Activated T-helper 2 cell treated with anti-CD3 and anti-CD28 coated beads, Interferon-gamma antibody, Interleukin-2, Interleukin-4, amounts not matched to agents 10 μg/mL and 5 μg/mL and 100 μg/mL, durations not matched to agents 14 hours and 24 hours and 36 hours (primary cell): ENCODE data around the gene CKS2. TPM values are rescaled to one million over a fixed set of nuclear protein-coding genes. Genes with fewer than 3 reads are reported as not detected.
A peak's percentile ranks its signal among the peaks of the same experiment; 100 is the strongest.
"Not testable (repeated sequence)": the region's sequence is repeated elsewhere in the genome, so short reads cannot be mapped to it uniquely, and the experiment has no call there.

Experiments used
- DNase-seq: peaks from one replicate; pipeline ENCODE4 v3.0.0; 2021; ENCODE audit warnings: low spot score
- H3K27ac Mint-ChIP-seq: one replicate; pipeline ENCODE4 v1.8.0; 2021; ENCODE audit warnings: mixed read lengths
- H3K27me3 Mint-ChIP-seq: one replicate; pipeline ENCODE4 v1.8.0; 2021; ENCODE audit warnings: low read depth, mixed read lengths
- H3K36me3 Mint-ChIP-seq: one replicate; pipeline ENCODE4 v1.8.0; 2021; ENCODE audit warnings: low read depth, mixed read lengths
- H3K4me1 Mint-ChIP-seq: one replicate; pipeline ENCODE4 v1.8.0; 2021; ENCODE audit warnings: low read depth, mixed read lengths
- H3K4me3 Mint-ChIP-seq: one replicate; pipeline ENCODE4 v1.8.0; 2021; ENCODE audit warnings: low read depth, mild to moderate bottlenecking, moderate library complexity, mixed read lengths
- H3K9me3 Mint-ChIP-seq: one replicate; pipeline ENCODE4 v1.8.0; 2021; ENCODE audit warnings: mixed read lengths
- intact Hi-C: fragments of 100-400 bp; cut with micrococcal nuclease; formaldehyde crosslinking; loops from one replicate; pipeline ENCODE4 v1.15.1; 2023
- total RNA-seq: library from RNA; stranded (reverse); gene quantifications from 2 replicates; pipeline ENCODE4 v1.2.3, GENCODE V29; 2022

Gene CKS2
- 172 and 177 TPM in 2 replicates for total RNA-seq

DNA sequence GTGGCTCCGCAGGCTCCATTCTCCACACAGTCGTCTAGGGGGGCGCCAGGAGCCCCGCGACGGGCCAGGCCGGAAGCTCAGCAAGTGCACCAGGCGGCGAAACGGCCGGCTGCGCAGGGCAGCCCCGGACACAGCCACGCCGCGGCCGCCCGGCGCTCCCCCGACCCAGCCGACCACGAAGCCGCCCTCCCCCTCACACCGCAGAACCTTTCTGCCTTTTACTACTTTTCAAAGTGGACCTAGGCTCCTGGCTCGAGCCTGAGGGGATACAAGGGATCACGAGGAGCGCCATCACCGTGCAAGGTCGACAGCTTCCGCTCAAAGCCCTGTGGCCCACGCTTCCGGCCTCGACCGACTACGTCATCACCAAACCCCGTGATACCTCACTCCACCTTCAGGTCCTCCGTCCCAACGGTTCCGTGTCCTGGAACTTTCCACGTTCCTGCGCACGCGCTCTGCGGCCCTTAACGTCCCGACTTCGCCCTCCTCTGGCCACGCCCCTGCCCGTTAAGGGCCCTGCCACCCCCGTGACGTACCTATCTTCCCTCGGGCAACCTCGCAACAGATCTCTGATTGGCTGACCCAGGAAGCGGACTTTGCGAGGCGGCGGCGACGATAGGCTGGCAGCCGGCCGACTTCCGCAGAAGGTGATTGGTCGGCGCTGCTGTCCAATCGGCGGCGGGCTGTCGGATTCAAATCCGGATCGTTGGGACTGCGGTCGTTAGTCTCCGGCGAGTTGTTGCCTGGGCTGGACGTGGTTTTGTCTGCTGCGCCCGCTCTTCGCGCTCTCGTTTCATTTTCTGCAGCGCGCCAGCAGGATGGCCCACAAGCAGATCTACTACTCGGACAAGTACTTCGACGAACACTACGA lies at the start of gene CKS2:
Gene CKS2, plus strand, starts transcription at position 721 of the 871 bp plus-strand sequence. Its CDS starts 98 bp downstream, at position 819.
- Mint-ChIP-seq H3K36me3 (peaks cover 58% of the 10 kb centered on the region), H3K4me1 (peaks cover 41% of the 10 kb centered on the region), H3K9me3 (no peaks in the 10 kb centered on the region), H3K27me3 (no peaks in the 10 kb centered on the region), H3K27ac (peak within 1 kb of the TSS; percentile 100), H3K4me3 (peak within 1 kb of the TSS; percentile 97)
- intact Hi-C loops, result loop anchor here (1.0 to 5.0 kb wide), 3 partner anchors 8 to 192 kb away; partner anchors contain the start of gene SECISBP2
- peak; percentile 100 for DNase-seq

- peaks cover 24% of the 10 kb centered on the region for H3K27me3 Mint-ChIP-seq
- no peak overlapping the region for H3K27ac Mint-ChIP-seq
- peaks cover 5% of the 10 kb centered on the region for H3K36me3 Mint-ChIP-seq
- peaks cover 12% of the 10 kb centered on the region for H3K4me1 Mint-ChIP-seq
- intact Hi-C loops, result loop anchor here (10.0 kb wide), 1 partner anchor 99 kb away; the partner anchor contains the start of gene SHC3
- no peak for DNase-seq
- H3K4me3 Mint-ChIP-seq, result no peak overlapping the region
- H3K9me3 Mint-ChIP-seq, result peaks cover 41% of the 10 kb centered on the region
Observed at GRCh38 chr9:89273528-89274279, 37.3 kb upstream of the CKS2 start.

DNA sequence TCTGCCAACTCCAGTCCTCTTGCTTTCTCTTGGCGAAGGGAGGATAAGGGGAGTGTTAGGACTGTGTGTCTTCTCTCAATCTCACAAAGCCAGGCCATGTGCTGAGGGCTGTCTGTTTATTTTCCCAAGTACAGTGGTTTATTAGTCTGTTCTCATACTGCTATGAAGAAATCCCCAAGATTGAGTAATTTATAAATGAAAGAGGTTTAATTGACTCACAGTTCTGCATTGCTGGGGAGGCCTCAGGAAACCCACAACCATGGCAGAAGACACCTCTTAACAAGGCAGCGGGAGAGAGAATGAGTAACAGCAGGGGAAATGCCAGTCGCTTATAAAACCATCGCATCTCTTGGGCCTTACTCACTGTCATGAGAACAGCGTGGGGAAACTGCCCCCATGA lies 36.2 kb upstream of the CKS2 start:
- H3K27ac Mint-ChIP-seq, result no peak overlapping the region
- peaks cover 19% of the 10 kb centered on the region for H3K27me3 Mint-ChIP-seq
- no peak for DNase-seq
- intact Hi-C loops, result loop anchor here (5.0 to 10.0 kb wide), 3 partner anchors 100 to 683 kb away; partner anchors contain the start of gene SHC3
- peaks cover 5% of the 10 kb centered on the region for H3K36me3 Mint-ChIP-seq
- peaks cover 41% of the 10 kb centered on the region for H3K9me3 Mint-ChIP-seq
- H3K4me3 Mint-ChIP-seq, result no peak overlapping the region
- peaks cover 19% of the 10 kb centered on the region for H3K4me1 Mint-ChIP-seq

- H3K27ac Mint-ChIP-seq, H3K36me3 Mint-ChIP-seq, DNase-seq, H3K4me3 Mint-ChIP-seq: not testable (repeated sequence)
- intact Hi-C loops, result loop anchor here (5.0 to 10.0 kb wide), 3 partner anchors 101 to 684 kb away; partner anchors contain the start of gene SHC3
- peaks cover 23% of the 10 kb centered on the region for H3K4me1 Mint-ChIP-seq
- H3K9me3 Mint-ChIP-seq, result peaks cover 41% of the 10 kb centered on the region
- peaks cover 17% of the 10 kb centered on the region for H3K27me3 Mint-ChIP-seq
Observed at GRCh38 chr9:89276040-89276439, 35.0 kb upstream of the CKS2 start.

- peaks cover 19% of the 10 kb centered on the region for H3K27me3 Mint-ChIP-seq
- no peak overlapping the region for H3K4me3 Mint-ChIP-seq
- H3K9me3 Mint-ChIP-seq, result peaks cover 35% of the 10 kb centered on the region
- no peak overlapping the region for H3K27ac Mint-ChIP-seq
- intact Hi-C loops, result loop anchor here (5.0 to 10.0 kb wide), 3 partner anchors 102 to 685 kb away; partner anchors contain the start of gene SHC3
- H3K4me1 Mint-ChIP-seq, result peaks cover 23% of the 10 kb centered on the region
- H3K36me3 Mint-ChIP-seq, result peaks cover 5% of the 10 kb centered on the region
- no peak for DNase-seq
Observed at GRCh38 chr9:89277043-89277442, 34.0 kb upstream of the CKS2 start.

GRCh38 chr9:89277454-89277853 lies 33.5 kb upstream of the CKS2 start:
- peak; percentile 27 for DNase-seq
- Mint-ChIP-seq H3K4me1 (peaks cover 23% of the 10 kb centered on the region), H3K27me3 (peaks cover 20% of the 10 kb centered on the region), H3K27ac (no peak overlapping the region), H3K36me3 (peaks cover 5% of the 10 kb centered on the region), H3K4me3 (no peak overlapping the region), H3K9me3 (peaks cover 34% of the 10 kb centered on the region)
- intact Hi-C loops, result loop anchor here (5.0 to 10.0 kb wide), 3 partner anchors 103 to 685 kb away; partner anchors contain the start of gene SHC3

- H3K27ac Mint-ChIP-seq, result no peak overlapping the region
- intact Hi-C loops, result loop anchor here (5.0 to 10.0 kb wide), 3 partner anchors 104 to 686 kb away; partner anchors contain the start of gene SHC3
- peaks cover 17% of the 10 kb centered on the region for H3K27me3 Mint-ChIP-seq
- peaks cover 23% of the 10 kb centered on the region for H3K4me1 Mint-ChIP-seq
- peaks cover 23% of the 10 kb centered on the region for H3K9me3 Mint-ChIP-seq
- DNase-seq, result no peak
- peaks cover 3% of the 10 kb centered on the region for H3K36me3 Mint-ChIP-seq
- no peak overlapping the region for H3K4me3 Mint-ChIP-seq
Observed at GRCh38 chr9:89278551-89278950, 32.4 kb upstream of the CKS2 start.

DNA sequence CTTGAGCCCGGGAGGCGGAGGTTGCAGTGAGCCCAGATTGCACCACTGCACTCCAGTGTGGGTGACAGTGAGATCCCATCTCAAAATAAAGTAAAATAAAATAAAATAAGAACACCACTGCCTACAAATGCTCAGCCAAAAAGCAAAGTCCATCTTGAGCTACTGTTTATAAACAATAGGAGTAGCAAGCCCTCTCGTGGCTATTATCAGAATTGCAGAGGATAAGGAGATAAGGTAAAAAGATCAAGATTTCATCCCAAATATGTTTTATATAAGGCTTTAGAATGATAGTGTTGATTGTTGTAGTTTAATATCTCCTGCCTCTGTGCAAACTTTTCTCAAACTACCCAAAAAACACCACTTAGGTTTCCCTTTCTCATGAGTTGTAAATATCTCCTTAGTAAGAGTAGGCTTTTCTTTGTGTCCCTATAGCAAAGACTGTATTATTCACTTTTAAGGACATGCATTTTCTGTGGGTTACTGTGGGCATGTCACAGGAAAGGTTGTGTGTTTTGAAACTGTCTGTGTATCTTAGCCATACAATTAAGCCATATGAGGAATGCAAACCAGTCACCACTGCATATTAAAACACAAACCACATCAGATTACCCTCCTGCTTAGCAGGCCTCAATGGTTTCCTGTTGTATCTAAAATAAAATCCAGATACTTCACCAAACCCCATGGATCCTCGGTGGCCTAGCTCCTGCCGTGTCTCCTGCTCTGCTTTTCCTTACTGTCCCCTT lies 31.8 kb upstream of the CKS2 start:
- Mint-ChIP-seq H3K36me3 (no peaks in the 10 kb centered on the region), H3K4me3 (no peak overlapping the region), H3K4me1 (peaks cover 23% of the 10 kb centered on the region), H3K9me3 (peaks cover 17% of the 10 kb centered on the region), H3K27me3 (peaks cover 17% of the 10 kb centered on the region), H3K27ac (no peak overlapping the region)
- intact Hi-C loops, result loop anchor here (5.0 to 10.0 kb wide), 3 partner anchors 104 to 687 kb away; partner anchors contain the start of gene SHC3
- DNase-seq, result no peak

GRCh38 chr9:89281106-89281505 lies 29.9 kb upstream of the CKS2 start:
- H3K36me3 Mint-ChIP-seq, result no peaks in the 10 kb centered on the region
- intact Hi-C loops, result no loop called here
- H3K9me3 Mint-ChIP-seq, result peaks cover 6% of the 10 kb centered on the region
- peaks cover 20% of the 10 kb centered on the region for H3K27me3 Mint-ChIP-seq
- peaks cover 23% of the 10 kb centered on the region for H3K4me1 Mint-ChIP-seq
- H3K27ac Mint-ChIP-seq, result no peak overlapping the region
- DNase-seq, result no peak
- H3K4me3 Mint-ChIP-seq, result no peak overlapping the region

DNA sequence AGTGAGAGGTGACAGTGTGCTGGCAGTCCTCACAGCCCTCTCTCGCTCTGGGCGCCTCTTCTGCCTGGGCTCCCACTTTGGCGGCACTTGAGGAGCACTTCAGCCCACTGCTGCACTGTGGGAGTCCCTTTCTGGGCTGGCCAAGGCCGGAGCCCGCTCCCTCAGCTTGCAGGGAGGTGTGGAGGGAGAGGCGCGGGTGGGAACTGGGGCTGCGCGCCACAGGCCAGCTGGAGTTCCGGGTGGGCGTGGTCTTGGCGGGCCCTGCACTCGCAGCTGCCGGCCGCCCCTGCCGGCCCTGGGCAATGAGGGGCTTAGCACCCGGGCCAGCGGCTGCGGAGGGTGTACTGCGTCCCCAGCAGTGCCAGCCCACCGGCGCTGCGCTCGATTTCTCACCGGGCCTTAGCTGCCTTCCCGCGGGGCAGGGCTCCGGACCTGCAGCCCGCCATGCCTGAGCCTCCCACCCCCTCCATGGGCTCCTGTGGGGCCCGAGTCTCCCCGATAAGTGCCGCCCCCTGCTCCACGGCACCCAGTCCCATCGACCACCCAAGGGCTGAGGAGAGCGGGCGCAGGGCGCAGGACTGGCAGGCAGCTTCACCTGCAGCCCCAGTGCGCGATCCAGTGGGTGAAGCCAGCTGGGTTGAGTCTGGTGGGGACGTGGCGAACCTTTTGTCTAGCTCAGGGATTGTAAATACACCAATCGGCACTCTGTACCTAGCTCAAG lies 28.6 kb upstream of the CKS2 start:
- H3K9me3 Mint-ChIP-seq, H3K27ac Mint-ChIP-seq, H3K4me3 Mint-ChIP-seq, intact Hi-C loops, DNase-seq, H3K36me3 Mint-ChIP-seq: not testable (repeated sequence)
- Mint-ChIP-seq H3K27me3 (peaks cover 13% of the 10 kb centered on the region), H3K4me1 (peaks cover 14% of the 10 kb centered on the region)

GRCh38 chr9:89284076-89284475 lies 26.9 kb upstream of the CKS2 start:
- Mint-ChIP-seq H3K4me3 (no peak overlapping the region), H3K36me3 (no peaks in the 10 kb centered on the region), H3K27me3 (peaks cover 13% of the 10 kb centered on the region), H3K4me1 (peaks cover 10% of the 10 kb centered on the region), H3K9me3 (no peaks in the 10 kb centered on the region), H3K27ac (no peak overlapping the region)
- intact Hi-C loops, result no loop called here
- DNase-seq, result no peak
